ENCODE results near the gene TOX2.

Gene TOX2

GRCh38 chr20:44067650-44068081 lies 153.0 kb downstream of the TOX2 start:
- DNase-seq: no peak

GRCh38 chr20:44068316-44069201 lies 153.9 kb downstream of the TOX2 start:
- DNase-seq: no peak

GRCh38 chr20:44069203-44070011 lies 154.8 kb downstream of the TOX2 start:
- DNase-seq: no peak

GRCh38 chr20:44070139-44070900 lies 155.7 kb downstream of the TOX2 start:
- DNase-seq: no peak

- no peak for DNase-seq
Measured at GRCh38 chr20:44071057-44071456, 156.4 kb downstream of the TOX2 start.

GRCh38 chr20:44071526-44072111 lies 157.0 kb downstream of the TOX2 start:
- DNase-seq: no peak

- no peak for DNase-seq
Measured at GRCh38 chr20:44072384-44072783, 157.7 kb downstream of the TOX2 start.

GRCh38 chr20:44073011-44073674 lies 158.5 kb downstream of the TOX2 start:
- no peak for DNase-seq

GRCh38 chr20:44073675-44074071 lies 159.0 kb downstream of the TOX2 start:
- no peak for DNase-seq

GRCh38 chr20:44074252-44075151 lies 159.8 kb downstream of the TOX2 start:
- DNase-seq: peak; percentile 1

GRCh38 chr20:44075191-44075949 lies 160.7 kb downstream of the TOX2 start:
- no peak for DNase-seq

- no peak for DNase-seq
Measured at GRCh38 chr20:44075950-44076232, 161.2 kb downstream of the TOX2 start.

GRCh38 chr20:44079291-44079690 lies 164.6 kb downstream of the TOX2 start:
- DNase-seq: no peak

GRCh38 chr20:44080064-44080463 lies 165.4 kb downstream of the TOX2 start:
- DNase-seq: no peak

- peak; percentile 77 for DNase-seq
Measured at GRCh38 chr20:44080646-44081267, 166.1 kb downstream of the TOX2 start.

- DNase-seq: no peak
Measured at GRCh38 chr20:44081476-44081875, 166.8 kb downstream of the TOX2 start.

- DNase-seq: no peak
Measured at GRCh38 chr20:44081888-44082287, 167.2 kb downstream of the TOX2 start.

GRCh38 chr20:44083220-44083933 lies 168.7 kb downstream of the TOX2 start:
- DNase-seq: peak; percentile 17

- no peak for DNase-seq
Measured at GRCh38 chr20:44084439-44084838, 169.8 kb downstream of the TOX2 start.
